ENCODE measurements around the gene OSBP2.

GRCh38 chr22:30889268-30889995, 194.8 kb downstream of the OSBP2 start:
- no peak for TF ChIP-seq CTCF (conservative IDR thresholded peaks at IDR 0.05; ENCODE audit: low read depth, low read length)
- no peak for TF ChIP-seq EZH2phosphoT487 (IDR thresholded peaks at IDR 0.05; ENCODE audit: borderline replicate concordance, low read length)
- TF ChIP-seq EZH2 (IDR thresholded peaks at IDR 0.05; ENCODE audit: low read length, unreplicated experiment), result no peak

All from PC-3 (cell line).